A673 (cell line): ENCODE data around the gene PCDHGA6. TPM values are rescaled to one million over a fixed set of nuclear protein-coding genes. Genes with fewer than 3 reads are reported as not detected.

ENCODE experiments used
- Bru-seq: library from RNA; stranded (reverse); fragments of 400-500 nt; gene quantifications from one replicate; lab custom pipeline; 2021; lab: Mats Ljungman, UMichigan
- BruChase-seq, 2 experiments: library from RNA; stranded (reverse); fragments of 400-500 nt; gene quantifications; one replicate each; lab custom pipeline; 2021; lab: Mats Ljungman, UMichigan
- BruUV-seq: library from RNA; stranded (reverse); fragments of 400-500 nt; replicated peaks from 2 replicates; lab custom pipeline; 2021; lab: Mats Ljungman, UMichigan
- CTCF ChIA-PET: fragments of 300-600 bp; sonication (Branson Sonifier 250); formaldehyde crosslinking; loops from one replicate; lab custom pipeline; 2022; ENCODE audit warnings: antibody characterized with exemption; lab: Charles Lee
- POLR2A ChIA-PET: fragments of 300-600 bp; sonication (Branson Sonifier 250); formaldehyde crosslinking; loops from one replicate; lab custom pipeline; 2022; ENCODE audit warnings: antibody characterized with exemption; ENCODE audit not compliant: low non-redundant PET; lab: Charles Lee
- DNase-seq: peaks from one replicate; pipeline ENCODE4 v3.0.0-alpha.2; 2015; ENCODE audit warnings: low spot score
- H3K27ac ChIP-seq: fragments of 200-600 bp; sonication (generic); 2 replicates; pipeline ENCODE4 v1.5.1; 2016; ENCODE audit warnings: mixed run types, low read depth, mild to moderate bottlenecking, mixed read lengths, antibody characterized with exemption, low read length; ENCODE audit not compliant: poor library complexity, severe bottlenecking
- H3K27me3 ChIP-seq: fragments of 200-600 bp; sonication (generic); replicated peaks from 2 replicates; pipeline ENCODE4 v1.6.1; 2017; ENCODE audit warnings: mixed run types, low read depth, mild to moderate bottlenecking, mixed read lengths, antibody characterized with exemption, low read length; ENCODE audit not compliant: insufficient read depth, poor library complexity
- H3K36me3 ChIP-seq: fragments of 200-600 bp; sonication (generic); 2 replicates; pipeline ENCODE4 v1.6.1; 2016; ENCODE audit warnings: mixed run types, mild to moderate bottlenecking, mixed read lengths, antibody characterized with exemption, low read length; ENCODE audit not compliant: insufficient read depth, poor library complexity, severe bottlenecking
- H3K4me1 ChIP-seq: fragments of 200-600 bp; sonication (generic); 2 replicates; pipeline ENCODE4 v1.6.1; 2017; ENCODE audit warnings: mixed run types, mild to moderate bottlenecking, mixed read lengths, antibody characterized with exemption, low read length; ENCODE audit not compliant: insufficient read depth, poor library complexity, severe bottlenecking
- H3K4me3 ChIP-seq: fragments of 200-600 bp; sonication (generic); 2 replicates; pipeline ENCODE4 v1.5.1; 2016; ENCODE audit warnings: low read depth, mixed run types, mild to moderate bottlenecking, mixed read lengths, low read length; ENCODE audit not compliant: poor library complexity, severe bottlenecking
- H3K9me3 ChIP-seq: fragments of 200-600 bp; sonication (generic); 2 replicates; pipeline ENCODE4 v1.6.1; 2016; ENCODE audit warnings: mixed run types, low read depth, mild to moderate bottlenecking, mixed read lengths, antibody characterized with exemption, low read length; ENCODE audit not compliant: poor library complexity, severe bottlenecking
- CTCF ChIP-seq: fragments of 300-800, 200-600 bp; sonication (generic); conservative IDR thresholded peaks from 2 replicates; pipeline ENCODE4 v1.5.1; 2017; ENCODE audit warnings: low read depth, mild to moderate bottlenecking, antibody characterized with exemption, low read length, moderate library complexity, mixed read lengths
- EZH2 ChIP-seq: fragments of 200-600 bp; sonication (generic); IDR thresholded peaks from 2 replicates; pipeline ENCODE4 v1.6.1; 2017; ENCODE audit warnings: borderline replicate concordance, low read depth, mild to moderate bottlenecking, mixed read lengths, antibody characterized with exemption, low read length; ENCODE audit not compliant: poor library complexity, severe bottlenecking
- intact Hi-C: fragments of 100-400 bp; cut with micrococcal nuclease; formaldehyde crosslinking; loops from one replicate; pipeline ENCODE4 v1.10.0; 2022; ENCODE audit not compliant: unreplicated experiment
- long read RNA-seq: library from polyadenylated mRNA; stranded (forward); transcript quantifications from one replicate; pipeline ENCODE4 v2.0.0, GENCODE V29; 2022
- total RNA-seq: library from RNA; stranded (reverse); gene quantifications from 2 replicates; pipeline ENCODE4 v1.2.3, GENCODE V29; 2021

Gene PCDHGA6
- 20.2 and 21.6 TPM in 2 replicates for total RNA-seq
- Bru-seq, nascent RNA, result percentile 80 among the genes with signal in this experiment
- BruChase-seq, experiment 1, labeled RNA remaining after a 2-hour chase, result percentile 92 among the genes with signal in this experiment
- percentile 95 among the genes with signal in this experiment for BruChase-seq, experiment 2, labeled RNA remaining after a 6-hour chase
- long read RNA-seq, full-length matches to known transcripts, result 4 of 6 reads
- long read RNA-seq, partial matches to known transcripts, result 0 of 6 reads
- long read RNA-seq, other reads (novel, unspliced or antisense), result 2 of 6 reads

- H3K9me3 ChIP-seq, result peaks cover 30% of the 10 kb centered on the region
- POLR2A ChIA-PET, result no interaction called here
- TF ChIP-seq CTCF (peak; percentile 69), EZH2 (no peak)
- intact Hi-C loops, result loop anchor here (1.0 kb wide), 1 partner anchor 188 kb away; no protein-coding TSS in a partner anchor
- BruUV-seq, result TSS peak; percentile 40
- H3K4me3 ChIP-seq, result peak within 1 kb of the TSS; percentile 51
- H3K4me1 ChIP-seq, result no peaks in the 10 kb centered on the region
- CTCF ChIA-PET, result interaction anchor here (0.6 to 1.4 kb wide), 5 partner anchors 151 to 194 kb away, joined by 3 to 13 read pairs (median 8); partner anchors contain the start of gene PCDHB14
- no peaks in the 10 kb centered on the region for H3K36me3 ChIP-seq
- peak within 1 kb of the TSS; percentile 59 for H3K27ac ChIP-seq
- peak; percentile 70 for DNase-seq
- no peaks in the 10 kb centered on the region for H3K27me3 ChIP-seq
These were observed at the start of gene PCDHGA6 for GRCh38 chr5:141373673-141374317. TSS of gene PCDHGA6 (plus strand) at chr5:141373891. CDS start at chr5:141374084, 193 bp downstream.

- TF ChIP-seq EZH2 (no peak), CTCF (peak; percentile 86)
- Histone ChIP-seq H3K4me3 (peak overlapping the region; percentile 47), H3K27me3 (no peaks in the 10 kb centered on the region), H3K27ac (peak overlapping the region; percentile 76), H3K9me3 (peaks cover 32% of the 10 kb centered on the region), H3K4me1 (no peaks in the 10 kb centered on the region), H3K36me3 (no peaks in the 10 kb centered on the region)
- CTCF ChIA-PET, result interaction anchor here (0.5 to 0.8 kb wide), 3 partner anchors 103 to 237 kb away, joined by 3 read pairs; partner anchors contain the start of gene PCDHB14
- peak; percentile 93 for DNase-seq
- intact Hi-C loops, result no loop called here
- POLR2A ChIA-PET, result interaction anchor here (0.6 kb wide), 1 partner anchor 232 kb away, joined by 3 read pairs; no protein-coding TSS in a partner anchor
- BruUV-seq, result TSS peak; percentile 84
These were observed 47.4 kb upstream of the PCDHGA6 start for GRCh38 chr5:141326088-141326854.

GRCh38 chr5:141328231-141328630, 45.5 kb upstream of the PCDHGA6 start:
- Histone ChIP-seq H3K9me3 (peaks cover 30% of the 10 kb centered on the region), H3K36me3 (no peaks in the 10 kb centered on the region), H3K27ac (no peak overlapping the region), H3K27me3 (no peaks in the 10 kb centered on the region), H3K4me1 (no peaks in the 10 kb centered on the region), H3K4me3 (no peak overlapping the region)
- no peak for DNase-seq
- TF ChIP-seq EZH2 (no peak), CTCF (no peak)
- CTCF ChIA-PET, result no interaction called here
- POLR2A ChIA-PET, result no interaction called here
- no TSS peak for BruUV-seq
- intact Hi-C loops, result no loop called here
